ENCODE measurements around the gene EFNB2.

EFNB2 gene

GRCh38 chr13:106480351-106480910 lies 55.0 kb downstream of the EFNB2 start:
- DNase-seq, result no peak

- no peak for DNase-seq
Observed at GRCh38 chr13:106479929-106480328, 55.5 kb downstream of the EFNB2 start.

DNA sequence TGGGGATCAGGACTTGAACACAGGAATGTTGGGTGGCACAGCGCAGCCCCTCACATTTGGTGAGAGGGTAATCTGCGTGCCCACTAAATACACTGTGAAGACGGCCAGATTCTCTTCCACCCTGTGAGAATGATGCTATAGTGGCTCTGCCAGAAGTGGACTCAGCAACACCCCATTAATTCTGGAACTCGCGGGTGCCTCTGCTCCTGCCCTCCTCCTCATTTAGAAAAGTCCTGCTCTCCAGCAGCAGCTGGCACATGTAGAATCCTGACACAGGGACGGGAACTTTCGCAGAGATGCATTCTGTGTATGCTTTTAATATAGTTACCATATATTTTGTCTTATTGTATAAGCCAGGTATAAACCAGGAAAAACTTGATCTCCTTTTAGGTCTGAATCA lies 57.3 kb downstream of the EFNB2 start:
- no peak for DNase-seq

DNA sequence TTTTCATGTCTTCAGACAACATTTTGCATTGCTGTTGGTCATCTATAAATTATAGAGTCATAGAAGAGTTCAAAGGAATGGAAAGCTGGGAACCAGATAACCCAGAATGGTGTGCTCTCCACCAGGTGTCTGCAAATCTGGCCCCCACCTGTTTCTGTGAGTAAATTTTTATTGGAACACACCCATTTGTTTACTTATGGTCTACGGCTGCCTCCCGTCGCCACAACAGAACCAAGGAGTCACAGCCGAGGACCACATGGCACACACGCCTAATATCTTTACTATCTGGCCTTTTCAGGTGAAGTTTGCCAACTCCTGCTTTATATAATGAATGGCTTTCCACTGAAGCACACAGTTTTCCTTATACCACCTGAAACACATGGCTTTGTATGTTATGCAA lies 58.2 kb downstream of the EFNB2 start:
- no peak for DNase-seq

DNA sequence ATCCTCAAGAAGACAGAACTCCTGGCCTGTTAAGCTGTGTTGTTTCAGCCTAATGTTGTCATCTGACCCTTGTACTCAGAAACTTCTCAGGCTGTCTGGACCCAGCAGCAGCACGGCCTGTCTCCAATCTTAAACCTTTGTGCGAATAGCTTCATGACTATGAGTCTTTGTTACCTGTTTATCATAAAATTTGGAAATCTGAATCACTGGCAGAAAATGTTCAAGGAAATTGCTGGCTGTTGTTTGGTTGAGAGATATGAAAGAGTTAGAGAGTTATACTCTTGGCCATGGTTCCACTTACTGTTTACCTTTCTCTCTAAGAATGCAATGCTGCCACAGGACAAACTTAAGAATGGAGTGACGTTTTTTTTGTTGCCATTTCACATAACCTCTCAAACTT lies 59.6 kb downstream of the EFNB2 start:
- no peak for DNase-seq

- DNase-seq, result no peak
Observed at GRCh38 chr13:106474912-106475311, 60.5 kb downstream of the EFNB2 start.

- no peak for DNase-seq
Observed at GRCh38 chr13:106473154-106473553, 62.3 kb downstream of the EFNB2 start.

GRCh38 chr13:106472621-106473020 lies 62.8 kb downstream of the EFNB2 start:
- no peak for DNase-seq

GRCh38 chr13:106471957-106472543 lies 63.4 kb downstream of the EFNB2 start:
- DNase-seq, result no peak

DNA sequence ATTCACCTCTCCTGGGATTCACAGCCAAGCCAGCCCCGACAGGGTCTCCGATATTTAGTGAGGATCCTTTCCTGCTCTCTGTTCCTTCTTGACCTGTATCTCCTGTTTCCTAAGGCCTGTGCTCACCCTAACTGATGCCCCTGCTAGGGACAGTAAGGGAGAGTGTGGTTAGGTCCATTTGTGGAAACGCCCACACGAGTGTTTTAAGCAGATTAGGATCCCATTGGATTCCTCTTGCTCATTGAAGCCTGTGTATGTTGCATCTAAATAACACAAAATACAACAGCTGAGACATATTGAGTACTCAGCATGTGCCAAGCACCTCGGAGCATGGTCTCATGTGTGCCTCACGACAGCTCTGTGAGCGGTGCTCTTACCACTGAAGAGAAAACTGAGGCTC lies 64.9 kb downstream of the EFNB2 start:
- no peak for DNase-seq

- no peak for DNase-seq
Observed at GRCh38 chr13:106468744-106469590, 66.5 kb downstream of the EFNB2 start.

GRCh38 chr13:106468207-106468606 lies 67.3 kb downstream of the EFNB2 start:
- no peak for DNase-seq

DNA sequence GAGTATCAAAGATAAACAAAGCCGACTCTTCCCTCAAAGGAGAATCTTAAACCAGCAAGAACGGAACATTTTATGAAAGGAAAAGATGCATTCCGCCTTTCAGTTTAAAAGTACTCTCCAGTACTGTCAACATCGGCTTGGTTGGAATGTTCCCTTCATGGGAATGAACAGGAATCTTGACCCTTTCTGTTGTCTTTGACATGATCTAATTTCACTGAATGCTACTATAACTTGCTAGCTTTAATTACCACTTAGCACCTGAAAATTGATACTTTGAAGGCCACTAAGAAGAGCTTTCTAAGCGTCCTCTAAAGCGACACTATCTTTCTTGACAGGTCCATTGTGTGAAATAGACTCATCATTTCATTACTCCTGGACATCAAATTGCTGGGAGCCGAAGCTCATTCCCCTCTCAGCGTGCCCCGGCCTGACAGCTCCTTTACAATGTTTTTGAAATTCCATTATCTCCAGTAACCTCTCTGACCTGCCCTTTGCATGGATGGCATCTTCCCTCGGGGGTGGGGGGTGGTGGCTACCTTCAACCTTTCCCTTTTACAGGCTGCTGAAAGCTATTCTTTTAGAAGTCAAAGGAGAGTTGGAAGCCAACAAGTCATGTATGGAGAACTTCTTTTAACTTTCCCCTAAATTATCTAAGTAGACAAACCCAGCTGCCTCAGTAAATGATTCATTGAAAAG lies 67.9 kb downstream of the EFNB2 start:
- DNase-seq, result no peak

GRCh38 chr13:106466691-106467426 lies 68.6 kb downstream of the EFNB2 start:
- DNase-seq, result no peak

GRCh38 chr13:106464076-106464475 lies 71.4 kb downstream of the EFNB2 start:
- no peak for DNase-seq

GRCh38 chr13:106462710-106463109 lies 72.8 kb downstream of the EFNB2 start:
- DNase-seq, result no peak

- no peak for DNase-seq
Observed at GRCh38 chr13:106455777-106456176, 79.7 kb downstream of the EFNB2 start.

- DNase-seq, result no peak
Observed at GRCh38 chr13:106455190-106455589, 80.3 kb downstream of the EFNB2 start.

DNA sequence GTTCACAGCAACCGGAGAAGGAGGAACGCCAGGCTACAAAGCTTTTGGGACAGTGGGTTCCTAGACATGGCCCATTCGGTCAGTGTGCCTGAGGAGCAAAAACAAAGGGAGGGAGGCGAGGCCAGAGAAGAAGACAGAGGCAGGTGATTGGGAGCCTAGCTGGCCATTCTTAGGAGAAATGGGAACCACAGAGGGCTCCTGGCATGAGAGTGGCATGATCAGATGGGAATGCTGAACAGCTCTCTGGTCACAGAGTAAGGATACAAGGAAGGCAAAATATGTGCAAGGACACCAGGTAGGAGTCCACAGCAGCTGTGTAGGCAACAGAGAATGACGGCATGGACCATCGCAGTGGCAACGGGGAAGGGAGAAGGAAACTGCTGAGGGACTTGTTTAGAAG lies 82.4 kb downstream of the EFNB2 start:
- DNase-seq, result no peak

GRCh38 chr13:106450991-106451390 lies 84.5 kb downstream of the EFNB2 start:
- DNase-seq, result no peak

DNA sequence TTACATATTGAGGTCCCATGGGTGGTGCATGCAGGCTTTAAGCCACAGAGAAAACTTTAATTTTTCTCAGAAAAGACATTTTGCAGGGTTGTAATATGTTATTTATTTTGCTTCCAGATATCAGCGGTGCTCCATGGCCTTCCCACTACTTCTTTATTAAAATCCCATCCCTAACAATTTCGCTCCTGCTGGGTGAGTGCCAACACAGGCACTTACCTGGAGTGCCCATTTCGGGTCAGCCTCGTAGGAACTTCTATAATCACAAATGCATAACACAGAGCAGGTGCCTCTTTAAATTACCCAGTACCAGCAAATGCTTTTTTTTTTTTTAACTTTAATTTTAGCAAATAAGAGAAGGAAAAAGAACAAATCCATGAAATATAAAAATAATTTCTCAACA lies 86.4 kb downstream of the EFNB2 start:
- DNase-seq, result no peak

GRCh38 chr13:106445996-106446395 lies 89.5 kb downstream of the EFNB2 start:
- DNase-seq, result no peak
